Hepatocyte (in vitro differentiated cells): ENCODE results near the gene KLRF2. TPM values are rescaled to one million over a fixed set of nuclear protein-coding genes. Genes with fewer than 3 reads are reported as not detected.

Source experiments
- DNase-seq: peaks from one replicate; pipeline ENCODE4 v3.0.0-alpha.2; 2016; ENCODE audit warnings: low spot score
- H2AFZ ChIP-seq: fragments of 200-600 bp; sonication (generic); 2 replicates; pipeline ENCODE4 v1.6.0; 2016; ENCODE audit warnings: antibody characterized with exemption, mild to moderate bottlenecking
- H3K27ac ChIP-seq: fragments of 200-600 bp; sonication (generic); 2 replicates; pipeline ENCODE4 v1.5.1; 2016; ENCODE audit warnings: mild to moderate bottlenecking
- H3K27me3 ChIP-seq: fragments of 200-600 bp; sonication (generic); 2 replicates; pipeline ENCODE4 v1.6.1; 2016
- H3K36me3 ChIP-seq: fragments of 200-600 bp; sonication (generic); replicated peaks from 2 replicates; pipeline ENCODE4 v1.5.1; 2016; ENCODE audit warnings: low read depth; ENCODE audit not compliant: insufficient read depth
- H3K4me1 ChIP-seq: fragments of 200-600 bp; sonication (generic); 2 replicates; pipeline ENCODE4 v1.5.1; 2016; ENCODE audit warnings: mild to moderate bottlenecking, moderate library complexity; ENCODE audit not compliant: insufficient read depth
- H3K4me2 ChIP-seq: fragments of 200-600 bp; sonication (generic); 2 replicates; pipeline ENCODE4 v1.6.0; 2016
- H3K4me3 ChIP-seq: fragments of 200-600 bp; sonication (generic); 2 replicates; pipeline ENCODE4 v1.5.1; 2016; ENCODE audit warnings: mild to moderate bottlenecking
- H3K79me2 ChIP-seq: fragments of 200-600 bp; sonication (generic); 2 replicates; pipeline ENCODE4 v1.6.0; 2017; ENCODE audit warnings: mild to moderate bottlenecking
- H3K9me2 ChIP-seq: fragments of 200-600 bp; sonication (generic); replicated peaks from 2 replicates; pipeline ENCODE4 v1.6.0; 2017; ENCODE audit warnings: mild to moderate bottlenecking; ENCODE audit not compliant: insufficient read depth
- H3K9me3 ChIP-seq: fragments of 200-600 bp; sonication (generic); 2 replicates; pipeline ENCODE4 v1.5.1; 2016; ENCODE audit warnings: low read depth, mild to moderate bottlenecking
- H4K20me1 ChIP-seq: fragments of 200-600 bp; sonication (generic); 2 replicates; pipeline ENCODE4 v1.6.0; 2016; ENCODE audit warnings: mild to moderate bottlenecking; ENCODE audit not compliant: insufficient read depth, poor library complexity, severe bottlenecking
- CTCF ChIP-seq: fragments of 200-600 bp; sonication (generic); IDR thresholded peaks from 2 replicates; pipeline ENCODE4 v1.5.1; 2016; ENCODE audit warnings: antibody characterized with exemption, mild to moderate bottlenecking; ENCODE audit not compliant: poor library complexity
- EZH2 ChIP-seq: fragments of 200-600 bp; sonication (generic); IDR thresholded peaks from 2 replicates; pipeline ENCODE4 v1.6.1; 2016; ENCODE audit warnings: antibody characterized with exemption, mild to moderate bottlenecking, borderline replicate concordance
- EZH2phosphoT487 ChIP-seq: fragments of 200-600 bp; sonication (generic); IDR thresholded peaks from one replicate; pipeline ENCODE4 v1.6.1; 2018; ENCODE audit warnings: antibody characterized with exemption, mild to moderate bottlenecking, low read depth, moderate library complexity; ENCODE audit not compliant: unreplicated experiment, severe bottlenecking
- WGBS: methylation state at CpG from one replicate; pipeline ENCODE4 v1.1.6; 2016; ENCODE audit warnings: low lambda C conversion rate; ENCODE audit errors: missing lambda C conversion rate; 5-methylcytosine and 5-hydroxymethylcytosine counted together
- polyA plus RNA-seq: library from polyadenylated mRNA; unstranded; fragments of >200 nt; fragmentation: Nextera tagmentation; extraction: Ambion mirVana; gene quantifications from 2 replicates; pipeline ENCODE4 v1.2.1, GENCODE V29; 2016
- total RNA-seq: library from RNA; depleted of rRNA; stranded (reverse); fragments of >200 nt; gene quantifications from 2 replicates; pipeline ENCODE4 v1.2.3, GENCODE V29; 2014

KLRF2 gene
- total and polyA plus RNA-seq, 2 experiments from 2014 or later, result not detected

GRCh38 chr12:9933958-9934357 lies 52.7 kb downstream of the KLRF2 start:
- WGBS, result 74% methylated on average over 2 of the region's 2 CpGs
- TF ChIP-seq EZH2phosphoT487, result no peak
- TF ChIP-seq EZH2, result no peak
- no peak for TF ChIP-seq CTCF
- no peak overlapping the region for H2AFZ ChIP-seq

GRCh38 chr12:9935026-9935425 lies 53.7 kb downstream of the KLRF2 start:
- WGBS, result 92% methylated on average over 2 of the region's 2 CpGs
- no peak for DNase-seq
- no peaks in the 10 kb centered on the region for H3K4me1 ChIP-seq
- H3K36me3 ChIP-seq, result no peaks in the 10 kb centered on the region
- no peaks in the 10 kb centered on the region for H3K9me3 ChIP-seq
- H2AFZ ChIP-seq, result no peak overlapping the region
- no peak overlapping the region for H3K4me2 ChIP-seq
- TF ChIP-seq EZH2 (no peak), EZH2phosphoT487 (no peak), CTCF (no peak)
- no peak overlapping the region for H3K27ac ChIP-seq
- no peak overlapping the region for H3K4me3 ChIP-seq
- H3K9me2 ChIP-seq, result no peaks in the 10 kb centered on the region
- no peaks in the 10 kb centered on the region for H3K79me2 ChIP-seq
- no peaks in the 10 kb centered on the region for H4K20me1 ChIP-seq
- H3K27me3 ChIP-seq, result no peaks in the 10 kb centered on the region

More at GRCh38 chr12:9933958-9934357, 52.7 kb downstream of the KLRF2 start:
- Histone ChIP-seq H3K4me3 (no peak overlapping the region), H3K9me3 (no peaks in the 10 kb centered on the region), H3K27me3 (no peaks in the 10 kb centered on the region), H3K4me2 (no peak overlapping the region), H3K27ac (no peak overlapping the region), H3K4me1 (no peaks in the 10 kb centered on the region), H4K20me1 (no peaks in the 10 kb centered on the region), H3K9me2 (no peaks in the 10 kb centered on the region), H3K79me2 (no peaks in the 10 kb centered on the region), H3K36me3 (no peaks in the 10 kb centered on the region)
- no peak for DNase-seq

- no peaks in the 10 kb centered on the region for H3K27me3 ChIP-seq
- 78% methylated on average over 10 of the region's 10 CpGs for WGBS
These were observed 55.3 kb downstream of the KLRF2 start for GRCh38 chr12:9936591-9936990.

More at GRCh38 chr12:9936591-9936990, 55.3 kb downstream of the KLRF2 start:
- H3K79me2 ChIP-seq, result no peaks in the 10 kb centered on the region
- H3K4me2 ChIP-seq, result no peak overlapping the region
- DNase-seq, result no peak
- TF ChIP-seq EZH2, result no peak
- no peak for TF ChIP-seq CTCF
- TF ChIP-seq EZH2phosphoT487, result no peak
- H2AFZ ChIP-seq, result no peak overlapping the region
- no peaks in the 10 kb centered on the region for H3K9me2 ChIP-seq
- H4K20me1 ChIP-seq, result no peaks in the 10 kb centered on the region
- no peak overlapping the region for H3K27ac ChIP-seq
- no peak overlapping the region for H3K4me3 ChIP-seq
- no peaks in the 10 kb centered on the region for H3K9me3 ChIP-seq
- H3K36me3 ChIP-seq, result no peaks in the 10 kb centered on the region
- H3K4me1 ChIP-seq, result no peaks in the 10 kb centered on the region
